ENCODE data around the gene ANO7. TPM values are rescaled to one million over a fixed set of nuclear protein-coding genes. Genes with fewer than 3 reads are reported as not detected.

Gene ANO7
- total and polyA plus RNA-seq, 3 experiments from 2014 or later: 0.83 to 0.86 TPM; not detected in 1

- H3K4me1 Mint-ChIP-seq: peaks cover 0 to 5% (median 0%) of the 10 kb centered on the region in 3 donors
- H3K4me3 Mint-ChIP-seq: no peak overlapping the region
- Histone ChIP-seq H3K9me3 (ENCODE audit: low read length) (no peaks in the 10 kb centered on the region), H3K27ac (ENCODE audit: low read depth, low read length) (no peak overlapping the region), H3K27me3 (ENCODE audit: insufficient read depth, low read length, poor library complexity, severe bottlenecking) (no peaks in the 10 kb centered on the region), H3K4me1 (ENCODE audit: insufficient read depth, low read length) (no peaks in the 10 kb centered on the region), H3K36me3 (ENCODE audit: insufficient read depth, low read length) (no peaks in the 10 kb centered on the region), H3K4me3 (ENCODE audit: low read length) (no peak overlapping the region)
- DNase-seq: no peak
- peaks cover 7 to 74% (median 18%) of the 10 kb centered on the region in 3 donors for H3K36me3 Mint-ChIP-seq
- CTCF ChIA-PET: no interaction called here
- no peaks in the 10 kb centered on the region for H3K27me3 Mint-ChIP-seq
- no peaks in the 10 kb centered on the region for H3K9me3 Mint-ChIP-seq
- peak overlapping the region in 2 of 8 donors; percentile 43 to 69 for H3K27ac Mint-ChIP-seq
- POLR2A ChIA-PET: no interaction called here
These were observed 8.6 kb upstream of the ANO7 start for GRCh38 chr2:241179899-241180298.

DNA sequence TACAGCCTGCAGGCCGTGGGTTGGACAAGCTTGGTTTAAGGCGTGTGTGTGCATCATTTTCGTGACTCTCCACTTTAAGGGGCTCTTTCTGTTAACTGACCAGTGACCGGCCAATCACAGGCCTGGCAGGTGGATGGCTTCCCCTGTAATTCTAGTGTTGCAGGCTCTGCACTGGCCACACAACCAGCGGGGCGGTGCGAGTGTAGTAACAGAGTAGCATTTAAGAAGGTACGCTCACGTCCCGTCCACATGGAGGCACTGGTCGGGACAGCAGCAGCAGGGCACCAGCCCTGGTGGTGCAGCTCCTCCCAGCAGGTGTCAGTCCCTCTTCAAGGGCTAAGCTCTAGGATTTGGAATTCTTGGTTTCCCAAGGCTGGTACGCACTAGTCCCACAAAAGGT, 8.0 kb upstream of the ANO7 start:
- no peak overlapping the region for H3K27ac ChIP-seq (ENCODE audit: low read depth, low read length)
- H3K4me1 Mint-ChIP-seq: no peaks in the 10 kb centered on the region
- no peak overlapping the region for H3K4me3 Mint-ChIP-seq
- POLR2A ChIA-PET: no interaction called here
- no peaks in the 10 kb centered on the region for H3K27me3 ChIP-seq (ENCODE audit: insufficient read depth, low read length, poor library complexity, severe bottlenecking)
- no peaks in the 10 kb centered on the region for H3K27me3 Mint-ChIP-seq
- H3K36me3 ChIP-seq (ENCODE audit: insufficient read depth, low read length): no peaks in the 10 kb centered on the region
- H3K9me3 ChIP-seq (ENCODE audit: low read length): no peaks in the 10 kb centered on the region
- CTCF ChIA-PET: no interaction called here
- H3K4me3 ChIP-seq (ENCODE audit: low read length): no peak overlapping the region
- H3K4me1 ChIP-seq (ENCODE audit: insufficient read depth, low read length): no peaks in the 10 kb centered on the region
- H3K9me3 Mint-ChIP-seq: no peaks in the 10 kb centered on the region
- peaks cover 7 to 68% (median 13%) of the 10 kb centered on the region in 3 donors for H3K36me3 Mint-ChIP-seq
- H3K27ac Mint-ChIP-seq: no peak overlapping the region
- DNase-seq: no peak

DNA sequence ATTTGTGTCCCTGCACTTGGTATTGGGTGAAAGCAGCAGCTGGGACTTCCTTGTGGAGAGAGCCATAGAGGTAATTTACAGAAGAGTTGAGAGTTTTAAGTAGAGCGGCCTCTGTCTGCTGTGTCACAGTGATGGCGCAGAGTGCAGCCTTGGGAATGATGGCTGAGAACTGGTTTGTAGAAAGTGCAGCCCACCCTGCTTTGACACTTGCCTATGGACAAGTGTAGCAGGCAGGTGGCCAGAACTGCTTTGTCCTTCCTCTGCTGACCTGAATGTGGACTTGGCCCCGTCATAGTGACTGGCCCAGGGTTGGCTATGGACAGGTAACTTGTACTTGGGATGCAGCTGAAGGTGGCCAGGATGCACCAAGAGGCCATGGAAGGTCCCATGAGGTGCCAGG, 6.4 kb upstream of the ANO7 start:
- Histone ChIP-seq H3K9me3 (ENCODE audit: low read length) (no peaks in the 10 kb centered on the region), H3K4me3 (ENCODE audit: low read length) (no peak overlapping the region), H3K4me1 (ENCODE audit: insufficient read depth, low read length) (no peaks in the 10 kb centered on the region), H3K27ac (ENCODE audit: low read depth, low read length) (no peak overlapping the region), H3K27me3 (ENCODE audit: insufficient read depth, low read length, poor library complexity, severe bottlenecking) (no peaks in the 10 kb centered on the region), H3K36me3 (ENCODE audit: insufficient read depth, low read length) (no peaks in the 10 kb centered on the region)
- ChIA-PET CTCF (no interaction called here), POLR2A (no interaction called here)
- DNase-seq: no peak
- H3K36me3 Mint-ChIP-seq: peaks cover 7 to 56% (median 11%) of the 10 kb centered on the region in 3 donors
- H3K4me3 Mint-ChIP-seq: no peak overlapping the region
- no peaks in the 10 kb centered on the region for H3K9me3 Mint-ChIP-seq
- peak overlapping the region in 1 of 8 donors; percentile 92 for H3K27ac Mint-ChIP-seq
- H3K27me3 Mint-ChIP-seq: no peaks in the 10 kb centered on the region
- H3K4me1 Mint-ChIP-seq: no peaks in the 10 kb centered on the region

- no peaks in the 10 kb centered on the region for H3K27me3 Mint-ChIP-seq
- H3K36me3 Mint-ChIP-seq: peaks cover 7 to 51% (median 8%) of the 10 kb centered on the region in 3 donors
- Histone ChIP-seq H3K4me1 (ENCODE audit: insufficient read depth, low read length) (no peaks in the 10 kb centered on the region), H3K9me3 (ENCODE audit: low read length) (no peaks in the 10 kb centered on the region), H3K27me3 (ENCODE audit: insufficient read depth, low read length, poor library complexity, severe bottlenecking) (no peaks in the 10 kb centered on the region), H3K27ac (ENCODE audit: low read depth, low read length) (no peak overlapping the region), H3K4me3 (ENCODE audit: low read length) (no peak overlapping the region), H3K36me3 (ENCODE audit: insufficient read depth, low read length) (no peaks in the 10 kb centered on the region)
- DNase-seq: no peak
- H3K4me1 Mint-ChIP-seq: no peaks in the 10 kb centered on the region
- no peaks in the 10 kb centered on the region for H3K9me3 Mint-ChIP-seq
- POLR2A ChIA-PET: no interaction called here
- H3K27ac Mint-ChIP-seq: peak overlapping the region in 1 of 8 donors; percentile 41
- H3K4me3 Mint-ChIP-seq: no peak overlapping the region
- CTCF ChIA-PET: no interaction called here
These were observed 5.8 kb upstream of the ANO7 start for GRCh38 chr2:241182531-241183133.

DNA sequence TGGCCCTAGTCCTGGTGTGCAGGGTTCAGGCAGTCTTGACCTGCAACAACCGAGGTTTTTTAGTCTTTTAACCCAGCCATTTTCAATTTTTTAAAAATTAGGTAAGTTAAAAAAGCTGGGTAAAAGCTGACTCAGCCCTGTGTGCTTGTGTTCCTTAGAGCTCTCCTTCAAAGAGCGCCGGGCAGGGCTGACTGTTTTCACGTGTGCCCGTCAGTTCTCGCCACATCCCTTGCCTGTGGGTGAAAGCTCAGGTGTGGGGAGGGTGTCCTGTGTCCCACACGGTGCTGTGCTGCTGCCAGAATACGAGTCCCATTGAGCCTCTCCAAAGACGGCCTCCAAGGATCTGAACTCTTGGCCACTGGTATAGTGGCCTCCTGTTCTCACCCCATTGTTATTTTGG, 5.3 kb upstream of the ANO7 start:
- POLR2A ChIA-PET: no interaction called here
- H3K9me3 Mint-ChIP-seq: no peaks in the 10 kb centered on the region

DNA sequence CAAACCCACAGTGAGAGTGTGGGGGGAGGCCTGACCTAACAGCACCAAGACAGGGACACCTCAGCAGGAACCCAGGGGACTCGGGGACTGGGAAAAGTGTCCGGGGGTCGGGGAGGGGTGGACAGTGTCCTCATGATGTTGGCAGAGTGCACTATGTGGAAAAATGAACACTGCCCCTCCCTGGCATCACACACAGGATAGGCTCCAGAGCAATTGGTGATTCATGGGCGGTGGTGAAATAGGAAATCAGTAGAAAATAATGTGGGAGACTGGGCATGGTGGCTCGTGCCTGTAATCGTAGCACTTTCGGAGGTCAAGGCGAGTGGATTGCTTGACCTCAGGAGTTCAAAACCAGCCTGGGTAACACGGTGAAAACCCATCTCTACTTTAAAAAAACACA, 3.6 kb upstream of the ANO7 start:
- no peak overlapping the region for H3K27ac ChIP-seq (ENCODE audit: low read depth, low read length)
- Mint-ChIP-seq H3K36me3 (peaks cover 0 to 33% (median 5%) of the 10 kb centered on the region in 3 donors), H3K9me3 (no peaks in the 10 kb centered on the region), H3K27me3 (no peaks in the 10 kb centered on the region), H3K27ac (no peak overlapping the region), H3K4me1 (no peaks in the 10 kb centered on the region), H3K4me3 (no peak overlapping the region)
- no peaks in the 10 kb centered on the region for H3K27me3 ChIP-seq (ENCODE audit: insufficient read depth, low read length, poor library complexity, severe bottlenecking)
- no peaks in the 10 kb centered on the region for H3K36me3 ChIP-seq (ENCODE audit: insufficient read depth, low read length)
- POLR2A ChIA-PET: no interaction called here
- no peaks in the 10 kb centered on the region for H3K4me1 ChIP-seq (ENCODE audit: insufficient read depth, low read length)
- H3K9me3 ChIP-seq (ENCODE audit: low read length): no peaks in the 10 kb centered on the region
- no peak overlapping the region for H3K4me3 ChIP-seq (ENCODE audit: low read length)
- CTCF ChIA-PET: no interaction called here
- no peak for DNase-seq

More for the DNA sequence above, 5.3 kb upstream of the ANO7 start:
- no peaks in the 10 kb centered on the region for H3K27me3 Mint-ChIP-seq
- no peak overlapping the region for H3K4me3 Mint-ChIP-seq
- no peaks in the 10 kb centered on the region for H3K9me3 ChIP-seq (ENCODE audit: low read length)
- H3K27ac ChIP-seq (ENCODE audit: low read depth, low read length): no peak overlapping the region
- H3K4me1 Mint-ChIP-seq: no peaks in the 10 kb centered on the region
- H3K4me1 ChIP-seq (ENCODE audit: insufficient read depth, low read length): no peaks in the 10 kb centered on the region
- H3K36me3 ChIP-seq (ENCODE audit: insufficient read depth, low read length): no peaks in the 10 kb centered on the region
- no peak for DNase-seq
- CTCF ChIA-PET: no interaction called here
- no peak overlapping the region for H3K27ac Mint-ChIP-seq
- H3K36me3 Mint-ChIP-seq: peaks cover 7 to 47% (median 8%) of the 10 kb centered on the region in 3 donors
- no peaks in the 10 kb centered on the region for H3K27me3 ChIP-seq (ENCODE audit: insufficient read depth, low read length, poor library complexity, severe bottlenecking)
- H3K4me3 ChIP-seq (ENCODE audit: low read length): no peak overlapping the region

GRCh38 chr2:241185961-241186360, 2.5 kb upstream of the ANO7 start:
- Histone ChIP-seq H3K27ac (ENCODE audit: low read depth, low read length) (no peak overlapping the region), H3K27me3 (ENCODE audit: insufficient read depth, low read length, poor library complexity, severe bottlenecking) (no peaks in the 10 kb centered on the region), H3K9me3 (ENCODE audit: low read length) (no peaks in the 10 kb centered on the region), H3K36me3 (ENCODE audit: insufficient read depth, low read length) (no peaks in the 10 kb centered on the region), H3K4me1 (ENCODE audit: insufficient read depth, low read length) (no peaks in the 10 kb centered on the region), H3K4me3 (ENCODE audit: low read length) (no peak overlapping the region)
- Mint-ChIP-seq H3K27me3 (no peaks in the 10 kb centered on the region), H3K36me3 (peaks cover 0 to 25% (median 4%) of the 10 kb centered on the region in 3 donors), H3K9me3 (no peaks in the 10 kb centered on the region), H3K4me3 (no peak overlapping the region), H3K27ac (peak overlapping the region in 1 of 8 donors; percentile 73), H3K4me1 (no peaks in the 10 kb centered on the region)
- ChIA-PET POLR2A (no interaction called here), CTCF (interaction anchor here (1.1 kb wide), 1 partner anchor 23 kb away, joined by 3 read pairs; no protein-coding TSS in a partner anchor)
- no peak for DNase-seq

GRCh38 chr2:241187101-241187917, 1.2 kb upstream of the ANO7 start:
- Mint-ChIP-seq H3K27me3 (no peaks in the 10 kb centered on the region), H3K9me3 (no peaks in the 10 kb centered on the region), H3K36me3 (peaks cover 0 to 15% (median 2%) of the 10 kb centered on the region in 3 donors), H3K27ac (no peak overlapping the region), H3K4me3 (no peak overlapping the region), H3K4me1 (no peaks in the 10 kb centered on the region)
- no peak overlapping the region for H3K27ac ChIP-seq (ENCODE audit: low read depth, low read length)
- H3K9me3 ChIP-seq (ENCODE audit: low read length): no peaks in the 10 kb centered on the region
- DNase-seq: no peak
- H3K4me1 ChIP-seq (ENCODE audit: insufficient read depth, low read length): no peaks in the 10 kb centered on the region
- no peak overlapping the region for H3K4me3 ChIP-seq (ENCODE audit: low read length)
- H3K27me3 ChIP-seq (ENCODE audit: insufficient read depth, low read length, poor library complexity, severe bottlenecking): no peaks in the 10 kb centered on the region
- H3K36me3 ChIP-seq (ENCODE audit: insufficient read depth, low read length): no peaks in the 10 kb centered on the region
- POLR2A ChIA-PET: no interaction called here
- CTCF ChIA-PET: interaction anchor here (1.1 to 1.4 kb wide), 2 partner anchors 11 to 24 kb away, joined by 3 read pairs; no protein-coding TSS in a partner anchor
